Measurements from ENCODE around the gene ASB2. TPM values are rescaled to one million over a fixed set of nuclear protein-coding genes. Genes with fewer than 3 reads are reported as not detected.
A peak's percentile ranks its signal among the peaks of the same experiment; 100 is the strongest.

ASB2 gene
- total and polyA plus RNA-seq, 2 of the 13 experiments (the other 11 are each of a cell fraction or from before 2014, with no cell fraction given) = 0.82 to 4.1 TPM

DNA sequence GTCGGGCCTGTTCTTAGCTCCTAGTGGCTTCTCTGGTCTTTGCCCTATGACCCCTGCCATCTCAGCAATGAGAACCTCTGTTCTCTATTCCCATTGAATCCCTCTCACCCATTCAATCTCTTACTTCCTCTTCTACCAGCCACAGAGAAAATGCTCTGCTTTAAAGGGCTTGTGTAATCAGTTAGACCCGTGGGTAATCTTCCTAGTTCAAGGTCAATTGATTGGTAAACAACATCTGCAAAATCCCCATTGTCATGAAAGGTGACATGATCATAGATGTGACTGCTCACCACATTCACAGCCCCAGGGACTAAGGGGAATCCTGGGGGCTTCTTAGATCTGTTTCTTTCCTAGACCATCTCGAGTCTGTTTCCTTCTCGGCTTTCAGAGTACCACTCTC lies 13.6 kb upstream of the ASB2 start (continued):
- TF ChIP-seq, protein P1, sequence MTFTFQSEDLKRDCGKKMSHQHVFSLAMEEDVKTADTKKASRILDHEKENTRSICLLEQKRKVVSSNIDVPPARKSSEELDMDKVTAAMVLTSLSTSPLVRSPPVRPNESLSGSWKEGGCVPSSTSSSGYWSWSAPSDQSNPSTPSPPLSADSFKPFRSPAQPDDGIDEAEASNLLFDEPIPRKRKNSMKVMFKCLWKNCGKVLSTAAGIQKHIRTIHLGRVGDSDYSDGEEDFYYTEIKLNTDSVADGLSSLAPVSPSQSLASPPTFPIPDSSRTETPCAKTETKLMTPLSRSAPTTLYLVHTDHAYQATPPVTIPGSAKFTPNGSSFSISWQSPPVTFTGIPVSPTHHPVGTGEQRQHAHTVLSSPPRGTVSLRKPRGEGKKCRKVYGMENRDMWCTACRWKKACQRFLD (CRISPR knock-in tag; IDR thresholded peaks at IDR 0.05; ENCODE audit: borderline replicate concordance) = no peak
- peak; percentile 24; the same call in 1 of the 2 replicates for TF ChIP-seq MED1 (CRISPR knock-in tag; IDR thresholded peaks at IDR 0.05)
- no peak for TF ChIP-seq ZBTB8A (CRISPR knock-in tag; IDR thresholded peaks at IDR 0.05; ENCODE audit: borderline replicate concordance, low read depth)
- TF ChIP-seq, protein P2, sequence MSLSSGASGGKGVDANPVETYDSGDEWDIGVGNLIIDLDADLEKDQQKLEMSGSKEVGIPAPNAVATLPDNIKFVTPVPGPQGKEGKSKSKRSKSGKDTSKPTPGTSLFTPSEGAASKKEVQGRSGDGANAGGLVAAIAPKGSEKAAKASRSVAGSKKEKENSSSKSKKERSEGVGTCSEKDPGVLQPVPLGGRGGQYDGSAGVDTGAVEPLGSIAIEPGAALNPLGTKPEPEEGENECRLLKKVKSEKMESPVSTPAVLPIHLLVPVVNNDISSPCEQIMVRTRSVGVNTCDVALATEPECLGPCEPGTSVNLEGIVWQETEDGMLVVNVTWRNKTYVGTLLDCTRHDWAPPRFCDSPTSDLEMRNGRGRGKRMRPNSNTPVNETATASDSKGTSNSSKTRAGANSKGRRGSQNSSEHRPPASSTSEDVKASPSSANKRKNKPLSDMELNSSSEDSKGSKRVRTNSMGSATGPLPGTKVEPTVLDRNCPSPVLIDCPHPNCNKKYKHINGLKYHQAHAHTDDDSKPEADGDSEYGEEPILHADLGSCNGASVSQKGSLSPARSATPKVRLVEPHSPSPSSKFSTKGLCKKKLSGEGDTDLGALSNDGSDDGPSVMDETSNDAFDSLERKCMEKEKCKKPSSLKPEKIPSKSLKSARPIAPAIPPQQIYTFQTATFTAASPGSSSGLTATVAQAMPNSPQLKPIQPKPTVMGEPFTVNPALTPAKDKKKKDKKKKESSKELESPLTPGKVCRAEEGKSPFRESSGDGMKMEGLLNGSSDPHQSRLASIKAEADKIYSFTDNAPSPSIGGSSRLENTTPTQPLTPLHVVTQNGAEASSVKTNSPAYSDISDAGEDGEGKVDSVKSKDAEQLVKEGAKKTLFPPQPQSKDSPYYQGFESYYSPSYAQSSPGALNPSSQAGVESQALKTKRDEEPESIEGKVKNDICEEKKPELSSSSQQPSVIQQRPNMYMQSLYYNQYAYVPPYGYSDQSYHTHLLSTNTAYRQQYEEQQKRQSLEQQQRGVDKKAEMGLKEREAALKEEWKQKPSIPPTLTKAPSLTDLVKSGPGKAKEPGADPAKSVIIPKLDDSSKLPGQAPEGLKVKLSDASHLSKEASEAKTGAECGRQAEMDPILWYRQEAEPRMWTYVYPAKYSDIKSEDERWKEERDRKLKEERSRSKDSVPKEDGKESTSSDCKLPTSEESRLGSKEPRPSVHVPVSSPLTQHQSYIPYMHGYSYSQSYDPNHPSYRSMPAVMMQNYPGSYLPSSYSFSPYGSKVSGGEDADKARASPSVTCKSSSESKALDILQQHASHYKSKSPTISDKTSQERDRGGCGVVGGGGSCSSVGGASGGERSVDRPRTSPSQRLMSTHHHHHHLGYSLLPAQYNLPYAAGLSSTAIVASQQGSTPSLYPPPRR (CRISPR knock-in tag; IDR thresholded peaks at IDR 0.05; ENCODE audit: borderline replicate concordance) = peak; percentile 45; the same call in 1 of the 2 replicates
- TF ChIP-seq TBL1XR1 (IDR thresholded peaks at IDR 0.05; ENCODE audit: borderline replicate concordance, low read length, partially characterized antibody) = peak; percentile 53
- TF ChIP-seq NR2F2 (IDR thresholded peaks at IDR 0.05; ENCODE audit: borderline replicate concordance, low read depth) = peak; percentile 68
- TF ChIP-seq FOSL1 (CRISPR knock-in tag; IDR thresholded peaks at IDR 0.05; ENCODE audit: borderline replicate concordance) = no peak
- TF ChIP-seq NCOA2 (CRISPR knock-in tag; IDR thresholded peaks at IDR 0.05) = 0 out of 2 replicates have a peak, but pooled peaks have one; percentile 45
- peak; percentile 15; the same call in 1 of the 2 replicates for TF ChIP-seq FOXK1 (CRISPR knock-in tag; IDR thresholded peaks at IDR 0.05; ENCODE audit: borderline replicate concordance, low read depth)
- peak; percentile 71 for TF ChIP-seq CEBPG (CRISPR knock-in tag; IDR thresholded peaks at IDR 0.05)
- TF ChIP-seq RXRB (CRISPR knock-in tag; IDR thresholded peaks at IDR 0.05; ENCODE audit: borderline replicate concordance) = peak; percentile 75
- peak; percentile 73 for TF ChIP-seq SKI (IDR thresholded peaks at IDR 0.05; ENCODE audit: partially characterized antibody)
- no peak for TF ChIP-seq ZNF841 (CRISPR knock-in tag; IDR thresholded peaks at IDR 0.05; ENCODE audit: borderline replicate concordance)
- no peak for TF ChIP-seq LCORL (IDR thresholded peaks at IDR 0.05)
- TF ChIP-seq LCORL (CRISPR knock-in tag; IDR thresholded peaks at IDR 0.05) = 0 out of 2 replicates have a peak, but pooled peaks have one; percentile 20
- no peak for TF ChIP-seq ZNF572 (CRISPR knock-in tag; IDR thresholded peaks at IDR 0.05)
- peak; percentile 89 for TF ChIP-seq RARA (CRISPR knock-in tag; IDR thresholded peaks at IDR 0.05)
- no peak for TF ChIP-seq DMAP1 (CRISPR knock-in tag; IDR thresholded peaks at IDR 0.05)
- TF ChIP-seq, protein P3, sequence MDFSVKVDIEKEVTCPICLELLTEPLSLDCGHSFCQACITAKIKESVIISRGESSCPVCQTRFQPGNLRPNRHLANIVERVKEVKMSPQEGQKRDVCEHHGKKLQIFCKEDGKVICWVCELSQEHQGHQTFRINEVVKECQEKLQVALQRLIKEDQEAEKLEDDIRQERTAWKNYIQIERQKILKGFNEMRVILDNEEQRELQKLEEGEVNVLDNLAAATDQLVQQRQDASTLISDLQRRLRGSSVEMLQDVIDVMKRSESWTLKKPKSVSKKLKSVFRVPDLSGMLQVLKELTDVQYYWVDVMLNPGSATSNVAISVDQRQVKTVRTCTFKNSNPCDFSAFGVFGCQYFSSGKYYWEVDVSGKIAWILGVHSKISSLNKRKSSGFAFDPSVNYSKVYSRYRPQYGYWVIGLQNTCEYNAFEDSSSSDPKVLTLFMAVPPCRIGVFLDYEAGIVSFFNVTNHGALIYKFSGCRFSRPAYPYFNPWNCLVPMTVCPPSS (IDR thresholded peaks at IDR 0.05) = no peak
- no peak for TF ChIP-seq FOXA1 (IDR thresholded peaks at IDR 0.05)
- TF ChIP-seq FOXA1 (CRISPR knock-in tag; IDR thresholded peaks at IDR 0.05) = peak; percentile 77
- TF ChIP-seq, protein P4, sequence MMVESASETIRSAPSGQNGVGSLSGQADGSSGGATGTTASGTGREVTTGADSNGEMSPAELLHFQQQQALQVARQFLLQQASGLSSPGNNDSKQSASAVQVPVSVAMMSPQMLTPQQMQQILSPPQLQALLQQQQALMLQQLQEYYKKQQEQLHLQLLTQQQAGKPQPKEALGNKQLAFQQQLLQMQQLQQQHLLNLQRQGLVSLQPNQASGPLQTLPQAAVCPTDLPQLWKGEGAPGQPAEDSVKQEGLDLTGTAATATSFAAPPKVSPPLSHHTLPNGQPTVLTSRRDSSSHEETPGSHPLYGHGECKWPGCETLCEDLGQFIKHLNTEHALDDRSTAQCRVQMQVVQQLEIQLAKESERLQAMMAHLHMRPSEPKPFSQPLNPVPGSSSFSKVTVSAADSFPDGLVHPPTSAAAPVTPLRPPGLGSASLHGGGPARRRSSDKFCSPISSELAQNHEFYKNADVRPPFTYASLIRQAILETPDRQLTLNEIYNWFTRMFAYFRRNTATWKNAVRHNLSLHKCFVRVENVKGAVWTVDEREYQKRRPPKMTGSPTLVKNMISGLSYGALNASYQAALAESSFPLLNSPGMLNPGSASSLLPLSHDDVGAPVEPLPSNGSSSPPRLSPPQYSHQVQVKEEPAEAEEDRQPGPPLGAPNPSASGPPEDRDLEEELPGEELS (CRISPR knock-in tag; IDR thresholded peaks at IDR 0.05) = 0 out of 2 replicates have a peak, but pooled peaks have one; percentile 32
- no peak for TF ChIP-seq ZBTB7B (CRISPR knock-in tag; IDR thresholded peaks at IDR 0.05)
- peak; percentile 95; the same call in 1 of the 2 replicates for TF ChIP-seq HMG20A (CRISPR knock-in tag; IDR thresholded peaks at IDR 0.05; ENCODE audit: borderline replicate concordance)
